RCC 7860 (cell line): ENCODE measurements around the gene KRTAP20-1.

Source experiments
- DNase-seq: peaks from one replicate; pipeline ENCODE4 v3.0.0-alpha.2; 2015; ENCODE audit warnings: low spot score
- FAIRE-seq: peaks from 2 replicates; lab custom pipeline; 2012; peaks lifted over from hg19 to GRCh38; lab: Jason Lieb, UNC

KRTAP20-1 gene

DNA sequence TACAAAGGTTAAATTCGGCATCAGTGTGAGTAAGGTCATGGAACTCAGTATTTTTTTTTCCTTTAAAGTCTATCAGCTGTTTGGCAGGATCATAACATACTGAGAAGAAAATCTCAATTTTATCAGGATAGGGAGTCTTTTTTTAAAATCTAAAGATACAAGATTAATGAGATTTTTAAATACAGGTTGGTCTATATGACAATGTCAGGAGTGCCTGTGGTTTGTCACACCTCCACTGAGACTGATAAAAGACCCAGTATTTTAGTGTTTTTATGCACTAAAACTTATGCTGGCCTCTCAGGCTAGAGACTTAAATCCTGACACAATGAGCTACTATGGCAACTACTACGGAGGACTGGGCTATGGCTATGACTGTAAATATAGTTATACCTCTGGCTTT is 26.3 kb downstream of the KRTAP20-1 start, which contains the start of gene KRTAP20-3:
TSS of gene KRTAP20-3 (plus strand) at position 301 of the 400 bp plus-strand sequence.
- FAIRE-seq (no peak), DNase-seq (no peak)

DNA sequence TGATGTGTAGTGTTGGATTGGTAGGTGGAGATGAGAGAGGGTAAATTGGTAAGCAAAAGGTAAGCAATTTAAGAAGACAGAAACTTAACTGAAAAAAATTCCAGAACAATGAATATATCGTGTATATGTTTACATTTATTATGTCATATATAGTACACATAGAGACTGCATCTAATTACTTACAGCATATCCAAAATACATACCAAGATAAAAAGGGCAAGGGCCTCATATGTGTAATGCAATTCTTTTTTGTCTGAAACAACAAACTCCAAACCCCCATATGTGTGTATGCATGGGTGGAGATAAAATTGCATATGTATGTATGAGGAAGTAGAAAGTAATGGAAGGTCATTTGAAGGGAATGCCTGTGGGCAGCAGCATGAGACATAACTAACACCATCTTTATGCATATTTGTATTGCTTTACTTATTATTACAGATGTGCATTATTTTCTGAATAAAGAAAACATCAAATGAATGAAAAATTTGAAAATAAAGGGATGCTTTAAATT is 30.7 kb downstream of the KRTAP20-1 start:
- no peak for DNase-seq
- no peak for FAIRE-seq

DNA sequence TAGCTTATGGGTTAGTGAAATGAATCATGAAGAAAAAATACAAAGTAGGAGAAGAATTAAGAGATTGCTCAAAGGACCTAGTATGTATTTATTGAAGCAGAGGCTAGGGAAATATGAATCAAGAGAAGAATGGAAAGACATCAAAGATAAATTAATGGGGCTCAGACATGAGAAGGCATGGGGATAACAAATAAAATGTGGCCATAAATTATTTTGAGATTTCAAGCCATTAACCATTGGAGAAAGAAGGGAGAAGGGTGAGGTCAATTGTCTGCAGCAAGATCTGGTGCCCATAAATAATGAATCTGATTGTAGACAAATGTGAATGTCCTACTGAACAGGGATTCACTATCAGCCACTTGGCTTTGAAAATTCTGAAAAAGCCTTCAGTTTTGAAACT is 36.7 kb downstream of the KRTAP20-1 start:
- FAIRE-seq (no peak), DNase-seq (no peak)
